GM18868 (cell line): ENCODE measurements around the gene TIGD4.

Experiments used
- ATAC-seq: cut with Tn5 transposase; IDR thresholded peaks from one replicate; pipeline ENCODE4 v1.9.1; 2021; ENCODE audit warnings: mild to moderate bottlenecking, moderate library complexity; ENCODE audit not compliant: unreplicated experiment

The TIGD4 gene

DNA sequence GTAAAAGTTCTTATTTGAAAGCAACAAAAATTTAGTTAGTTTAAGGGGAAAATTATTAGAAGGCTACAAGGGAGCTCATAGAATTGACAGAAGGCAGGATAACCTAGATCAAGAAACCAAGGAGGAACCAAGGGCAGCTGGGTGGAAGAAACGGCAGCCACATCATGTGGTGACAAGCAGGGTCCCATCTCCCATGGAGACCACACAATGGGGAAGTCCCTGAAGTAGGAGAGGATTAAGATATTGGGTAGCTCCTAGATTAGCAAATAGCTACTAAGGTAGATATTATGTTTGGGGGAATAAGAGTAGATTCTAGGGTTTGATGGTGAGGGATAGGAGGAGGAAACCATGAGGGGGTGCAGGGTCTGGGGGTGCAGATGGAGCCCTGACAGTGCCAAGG, 51.7 kb downstream of the TIGD4 start:
- ATAC-seq, result no peak

DNA sequence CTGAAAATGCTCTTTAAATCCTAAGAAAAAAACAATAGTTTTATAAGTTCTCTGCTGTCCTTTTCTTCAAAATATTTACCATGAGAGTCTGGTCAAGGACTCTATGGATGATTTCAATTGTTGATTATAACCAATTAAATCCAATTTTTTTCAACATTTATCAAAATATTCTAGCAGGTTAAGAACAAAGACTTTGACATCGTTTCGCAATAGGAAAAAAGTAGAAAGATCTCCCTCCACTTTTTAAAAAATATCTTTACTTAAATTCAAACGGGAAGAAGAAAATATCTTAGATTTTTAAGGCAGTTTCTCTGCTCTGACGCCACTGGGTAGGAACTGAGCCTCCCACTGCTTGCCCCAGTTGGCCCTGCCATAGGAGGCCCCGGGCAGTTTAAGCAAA, 55.0 kb downstream of the TIGD4 start:
- ATAC-seq, result no peak

DNA sequence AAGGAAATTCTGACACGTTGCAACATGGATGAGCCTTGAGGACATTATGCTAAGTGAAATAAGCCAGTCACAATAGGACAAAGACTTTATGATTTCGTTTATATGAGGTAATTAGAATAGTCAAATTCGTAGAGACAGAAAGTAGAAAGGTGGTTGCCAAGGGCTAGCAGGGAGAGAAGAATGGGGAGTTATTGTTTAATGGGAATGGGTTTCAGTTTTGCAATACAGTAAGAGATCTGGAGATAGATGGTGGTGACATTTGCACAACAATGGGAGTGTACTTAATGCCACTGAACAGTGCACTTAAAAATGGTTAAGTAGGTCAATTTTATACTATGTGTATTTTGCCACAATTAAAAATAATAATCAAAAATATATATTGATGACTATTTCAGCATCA, 56.3 kb downstream of the TIGD4 start:
- no peak for ATAC-seq

DNA sequence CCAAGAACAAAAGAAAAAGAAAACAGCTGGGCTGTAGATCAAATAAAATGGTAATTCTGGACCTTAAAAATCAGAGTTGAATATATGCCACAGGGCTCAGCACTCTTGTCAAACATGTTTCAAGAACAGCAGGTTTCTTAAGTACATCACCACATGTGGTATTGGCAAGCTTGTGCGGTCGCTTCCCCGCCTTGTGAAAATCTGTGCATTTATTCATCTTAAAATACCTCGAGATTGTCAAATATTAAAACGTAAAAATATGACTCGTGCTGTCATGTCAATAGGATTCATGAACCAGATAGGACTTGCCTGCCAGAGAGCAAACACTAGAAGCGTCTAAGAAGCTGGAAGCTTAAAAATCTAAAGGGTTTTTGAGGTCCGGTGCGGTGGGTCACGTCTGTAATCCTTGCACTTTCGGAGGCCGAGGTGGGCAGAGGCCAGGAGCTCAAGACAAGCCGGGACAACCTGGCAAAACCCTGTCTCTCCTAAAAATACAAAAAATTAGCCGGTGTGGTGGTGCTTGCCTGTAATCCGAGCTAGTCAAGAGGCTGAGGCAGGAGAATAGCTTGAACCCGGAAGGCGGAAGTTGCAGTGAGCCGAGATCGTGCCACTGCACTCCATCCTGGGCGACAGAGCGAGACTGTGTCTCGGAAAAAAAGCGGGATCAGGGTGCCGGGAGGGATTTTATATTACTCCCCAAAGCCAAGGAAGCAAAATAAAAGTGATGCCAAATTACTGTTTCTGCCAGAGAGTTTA, 59.6 kb downstream of the TIGD4 start:
- no peak for ATAC-seq
